Bronchus fibroblast of lung (primary cell): Measurements from ENCODE around the gene GAMT. TPM values are rescaled to one million over a fixed set of nuclear protein-coding genes. Genes with fewer than 3 reads are reported as not detected.

Experiments used
- total RNA-seq: library from RNA; depleted of rRNA; stranded (reverse); fragments of >200 nt; gene quantifications from 2 replicates; pipeline ENCODE4 v1.2.3, GENCODE V29; 2015

The GAMT gene
- total RNA-seq = 37.5 and 55.8 TPM in 2 replicates

GRCh38 chr19:1401138-1401888, at the start of gene GAMT:
GAMT (minus strand) TSS chr19:1401542; CDS start chr19:1401476, 66 bp downstream.

GRCh38 chr19:1449467-1450442, 48.4 kb upstream of the GAMT start, which contains the start of gene APC2:
APC2 (plus strand) TSS chr19:1450121; CDS start chr19:1453002, 2,881 bp downstream.

GRCh38 chr19:1438035-1438932, 36.9 kb upstream of the GAMT start, which contains the start of gene RPS15:
RPS15 (plus strand) TSS chr19:1438396; CDS start chr19:1438426, 30 bp downstream.

GRCh38 chr19:1407528-1408299, 6.4 kb upstream of the GAMT start, which contains the start of gene DAZAP1:
DAZAP1 (plus strand) TSS chr19:1407586; CDS start chr19:1407774, 188 bp downstream.

GRCh38 chr19:1383312-1384084, 17.8 kb downstream of the GAMT start, which contains the start of gene NDUFS7:
NDUFS7 (plus strand) TSS chr19:1383907; CDS start chr19:1383927, 20 bp downstream.

Other genes starting within 250 kb of the GAMT start
- gene SBNO2, start 227.3 kb downstream of the GAMT start, total RNA-seq = 31.4 and 35.2 TPM in 2 replicates
- 67.5 and 69.3 TPM in 2 replicates for gene STK11, start 195.8 kb downstream of the GAMT start, total RNA-seq
- 1.8 and 2.9 TPM in 2 replicates for gene CBARP, start 163.5 kb downstream of the GAMT start, total RNA-seq
- 103 and 108 TPM in 2 replicates for gene ATP5F1D, start 159.8 kb downstream of the GAMT start, total RNA-seq
- gene MIDN, start 153.0 kb downstream of the GAMT start, total RNA-seq = 18.7 and 19.2 TPM in 2 replicates
- 300 and 305 TPM in 2 replicates for gene CIRBP, start 132.2 kb downstream of the GAMT start, total RNA-seq
- 57.2 and 66.0 TPM in 2 replicates for gene FAM174C, start 126.0 kb downstream of the GAMT start, total RNA-seq
- not detected in 2 replicates for gene EFNA2, start 115.7 kb downstream of the GAMT start, total RNA-seq
- gene NDUFS7, start 17.6 kb downstream of the GAMT start, total RNA-seq = 187 and 192 TPM in 2 replicates
- gene DAZAP1, start 6.0 kb upstream of the GAMT start, total RNA-seq = 117 and 138 TPM in 2 replicates
- gene RPS15, start 36.9 kb upstream of the GAMT start, total RNA-seq = 3,175 and 3,222 TPM in 2 replicates
- gene APC2, start 48.6 kb upstream of the GAMT start, total RNA-seq = under 0.01 TPM in 2 replicates
- gene C19orf25, start 77.7 kb upstream of the GAMT start, total RNA-seq = 34.3 and 35.2 TPM in 2 replicates
- 1.2 and 1.6 TPM in 2 replicates for gene PCSK4, start 88.8 kb upstream of the GAMT start, total RNA-seq
- 2.2 and 2.5 TPM in 2 replicates for gene REEP6, start 89.6 kb upstream of the GAMT start, total RNA-seq
- gene ADAMTSL5, start 111.5 kb upstream of the GAMT start, total RNA-seq = 1.2 and 2.0 TPM in 2 replicates
- gene PLK5, start 122.5 kb upstream of the GAMT start, total RNA-seq = not detected in 2 replicates
- 41.9 and 50.9 TPM in 2 replicates for gene MEX3D, start 166.8 kb upstream of the GAMT start, total RNA-seq
- gene MBD3, start 191.3 kb upstream of the GAMT start, total RNA-seq = 120 and 127 TPM in 2 replicates
- gene UQCR11, start 203.9 kb upstream of the GAMT start, total RNA-seq = 97.7 and 103 TPM in 2 replicates